ENCODE results near the gene CCNQ.

The CCNQ gene

DNA sequence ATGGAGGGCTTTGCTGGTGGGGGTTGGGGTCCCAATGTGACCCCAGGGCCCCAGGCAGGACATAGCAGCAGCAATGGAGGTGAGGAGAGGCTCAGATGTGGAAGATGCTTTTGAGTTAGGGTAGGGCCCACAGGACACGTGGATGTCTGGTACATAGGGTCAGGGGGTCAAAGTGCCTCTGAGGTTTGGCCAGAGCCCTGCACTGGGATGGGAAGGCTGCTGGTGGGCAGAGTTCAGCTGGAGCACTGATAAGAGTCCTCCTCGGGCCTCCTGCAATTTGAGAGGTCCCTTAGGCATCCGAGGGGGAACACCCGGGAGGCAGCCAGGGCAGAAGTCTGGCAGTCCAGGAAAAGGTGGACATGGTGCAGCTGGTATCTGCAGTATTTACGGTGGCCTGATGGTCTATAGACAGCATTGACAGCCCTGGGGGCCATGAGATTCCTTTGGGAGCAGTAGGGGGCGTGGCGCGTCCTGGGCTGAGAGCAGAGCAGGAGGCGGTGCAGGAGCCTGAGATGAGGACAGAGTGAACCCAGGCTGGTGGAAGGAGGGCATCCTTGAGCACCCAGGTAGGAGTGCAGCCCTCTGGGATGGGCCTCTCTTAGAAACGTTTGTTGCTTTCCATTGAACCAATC is 22.6 kb downstream of the CCNQ start:
- DNase-seq (ENCODE audit: low spot score), result no peak

DNA sequence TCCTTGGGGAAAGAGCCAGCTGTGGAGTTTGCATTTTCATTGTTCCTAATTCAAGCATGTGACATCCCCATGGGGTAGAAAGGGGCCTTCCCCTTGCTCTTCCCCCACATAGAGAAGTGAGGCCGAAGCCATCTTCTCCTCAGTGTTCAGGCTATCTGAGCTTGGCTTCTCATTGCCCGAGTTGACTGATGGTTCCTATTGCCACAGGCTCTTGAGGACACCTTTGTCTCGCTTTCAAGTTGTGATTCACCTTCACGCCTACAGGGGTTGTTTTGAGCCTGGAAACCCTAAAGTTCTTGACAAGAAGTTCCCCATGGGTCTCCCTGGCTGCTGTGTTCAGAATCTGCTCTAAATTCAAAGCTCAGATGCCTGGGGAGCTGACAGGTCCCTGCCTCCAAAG is 25.0 kb downstream of the CCNQ start:
- DNase-seq (ENCODE audit: low spot score), result peak; percentile 40

- DNase-seq (ENCODE audit: low spot score), result no peak
Observed at GRCh38 chrX:153572601-153573000, 26.3 kb downstream of the CCNQ start.

DNA sequence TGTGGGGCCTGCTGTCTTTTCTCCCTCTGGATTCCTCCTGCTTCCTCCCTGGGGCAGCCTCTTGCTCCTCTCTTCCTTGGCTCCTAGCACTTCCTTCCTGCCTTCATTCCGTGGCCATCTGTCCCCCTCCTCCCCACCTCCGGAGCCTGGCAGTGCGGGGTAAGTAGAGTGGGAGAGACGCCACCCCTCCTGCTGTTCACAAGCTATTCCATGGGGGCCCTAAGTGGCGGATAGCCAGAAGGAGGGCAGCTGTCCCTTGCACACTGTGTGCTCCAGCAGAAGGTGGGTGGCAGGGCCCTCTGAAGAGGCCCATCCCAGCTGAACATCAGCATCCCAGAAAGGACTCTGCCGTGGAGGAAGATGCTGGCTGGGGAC is 27.4 kb downstream of the CCNQ start:
- DNase-seq (ENCODE audit: low spot score), result no peak

- DNase-seq (ENCODE audit: low spot score), result no peak
Observed at GRCh38 chrX:153569475-153569874, 29.5 kb downstream of the CCNQ start.

GRCh38 chrX:153568451-153569011 is 30.4 kb downstream of the CCNQ start:
- no peak for DNase-seq (ENCODE audit: low spot score)

- no peak for DNase-seq (ENCODE audit: low spot score)
Observed at GRCh38 chrX:153565996-153566580, 32.9 kb downstream of the CCNQ start.

GRCh38 chrX:153564047-153564606 is 34.8 kb downstream of the CCNQ start:
- DNase-seq (ENCODE audit: low spot score), result no peak

GRCh38 chrX:153562546-153562945 is 36.4 kb downstream of the CCNQ start:
- no peak for DNase-seq (ENCODE audit: low spot score)

DNA sequence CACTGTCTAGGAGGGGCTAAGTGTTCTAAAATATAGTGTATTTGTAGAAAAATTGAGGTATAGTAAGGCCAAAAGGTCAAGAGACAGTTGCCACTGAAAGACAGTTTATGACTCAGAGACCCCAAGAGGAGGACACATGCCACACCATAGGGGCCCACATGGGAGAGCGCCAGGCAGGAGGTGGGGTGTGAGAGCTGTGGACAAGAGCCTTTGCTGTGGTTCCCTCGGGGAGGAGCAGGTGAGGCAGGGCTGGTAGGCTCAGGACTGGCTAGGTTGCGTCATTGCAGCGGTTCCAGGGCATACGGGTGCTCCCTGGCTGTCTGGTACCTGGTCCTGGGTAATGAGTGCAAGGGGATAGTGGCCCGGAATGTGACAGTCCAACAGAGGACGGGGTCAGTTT is 37.6 kb downstream of the CCNQ start:
- no peak for DNase-seq (ENCODE audit: low spot score)

GRCh38 chrX:153560466-153560865 is 38.5 kb downstream of the CCNQ start:
- DNase-seq (ENCODE audit: low spot score), result no peak

- no peak for DNase-seq (ENCODE audit: low spot score)
Observed at GRCh38 chrX:153560000-153560399, 38.9 kb downstream of the CCNQ start.

DNA sequence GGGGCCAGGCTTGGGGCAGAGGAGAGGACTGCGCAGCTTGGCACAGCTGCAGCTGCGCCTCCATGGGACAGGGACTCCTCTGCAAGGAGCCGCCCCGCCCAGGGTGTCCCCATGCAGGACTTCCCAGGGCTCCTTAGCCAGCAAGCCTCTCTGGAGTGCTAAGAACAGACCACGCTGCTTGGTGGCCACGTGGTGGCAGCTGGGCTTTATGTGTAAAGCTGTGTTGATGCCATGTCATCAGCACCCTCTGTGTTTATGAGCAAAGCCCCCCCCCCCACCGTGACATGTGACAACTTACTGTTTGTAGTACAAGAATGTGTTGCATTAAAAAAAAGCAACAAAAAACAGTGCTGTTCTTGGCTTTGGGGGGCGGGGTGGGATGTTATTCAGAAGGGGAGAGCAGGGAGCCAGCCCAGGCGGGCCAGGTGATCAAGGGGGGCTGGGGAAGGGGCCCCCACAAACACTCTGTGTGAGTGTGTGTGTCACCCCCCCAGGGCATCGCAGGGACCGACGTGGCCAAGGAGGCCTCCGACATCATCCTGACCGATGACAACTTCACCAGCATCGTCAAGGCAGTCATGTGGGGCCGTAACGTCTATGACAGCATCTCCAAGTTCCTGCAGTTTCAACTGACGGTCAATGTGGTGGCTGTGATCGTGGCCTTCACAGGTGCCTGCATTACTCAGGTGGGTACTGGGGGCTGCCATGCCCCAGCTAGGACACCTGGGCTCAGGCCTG is 41.2 kb downstream of the CCNQ start:
- DNase-seq (ENCODE audit: low spot score), result no peak

GRCh38 chrX:153556767-153557166 is 42.2 kb downstream of the CCNQ start:
- DNase-seq (ENCODE audit: low spot score), result no peak

DNA sequence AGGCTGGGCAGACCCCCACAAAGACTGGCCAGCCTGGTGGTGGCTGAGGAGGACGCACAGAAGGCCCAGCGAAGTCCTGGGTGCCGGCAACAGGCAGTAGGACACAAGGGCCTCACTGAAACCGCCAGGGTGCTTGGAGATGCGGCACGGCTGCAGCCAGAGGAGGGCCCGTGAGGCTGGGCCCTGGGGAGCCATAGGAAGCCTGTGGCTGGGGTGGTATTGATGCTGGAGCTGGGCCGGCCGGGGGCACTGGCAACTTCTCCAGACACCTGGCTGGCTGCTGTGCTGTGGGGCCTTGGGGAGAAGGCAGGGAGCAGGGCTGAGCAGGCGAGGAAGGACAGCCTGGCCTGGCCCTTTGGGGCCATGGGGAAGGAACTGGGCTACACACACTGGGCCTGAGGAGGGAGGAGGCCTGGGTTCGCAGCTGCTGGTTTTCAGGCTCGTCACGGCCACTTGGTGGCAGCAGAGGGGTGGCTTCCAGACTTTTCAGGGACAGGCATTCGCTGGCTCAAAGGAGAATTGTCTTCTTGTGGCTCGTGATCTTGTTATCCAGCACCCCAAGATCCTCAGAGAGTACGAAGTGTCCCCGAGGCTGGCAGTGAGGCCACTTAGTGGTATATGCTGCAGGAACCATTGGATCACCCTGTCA is 44.3 kb downstream of the CCNQ start:
- peak; percentile 50 for DNase-seq (ENCODE audit: low spot score)

DNA sequence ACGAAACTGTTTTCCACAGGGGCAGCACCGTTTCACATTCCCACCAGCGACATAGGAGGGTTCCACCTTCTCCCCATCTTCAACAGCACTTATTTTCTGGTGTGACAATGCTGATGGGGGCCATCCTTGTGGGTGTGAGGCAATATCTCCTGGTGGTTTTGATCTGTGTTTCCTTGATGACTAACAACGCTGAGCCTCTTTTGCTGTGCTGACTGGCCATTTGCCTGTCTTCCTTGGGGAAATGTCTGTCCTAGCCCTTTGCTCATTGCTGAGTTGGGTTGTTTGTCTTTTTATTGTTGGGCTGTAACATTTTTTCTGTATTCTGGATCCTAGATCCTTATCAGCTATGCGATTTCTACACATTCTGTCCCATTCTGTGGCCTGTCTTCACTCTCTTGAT is 47.8 kb downstream of the CCNQ start:
- no peak for DNase-seq (ENCODE audit: low spot score)

DNA sequence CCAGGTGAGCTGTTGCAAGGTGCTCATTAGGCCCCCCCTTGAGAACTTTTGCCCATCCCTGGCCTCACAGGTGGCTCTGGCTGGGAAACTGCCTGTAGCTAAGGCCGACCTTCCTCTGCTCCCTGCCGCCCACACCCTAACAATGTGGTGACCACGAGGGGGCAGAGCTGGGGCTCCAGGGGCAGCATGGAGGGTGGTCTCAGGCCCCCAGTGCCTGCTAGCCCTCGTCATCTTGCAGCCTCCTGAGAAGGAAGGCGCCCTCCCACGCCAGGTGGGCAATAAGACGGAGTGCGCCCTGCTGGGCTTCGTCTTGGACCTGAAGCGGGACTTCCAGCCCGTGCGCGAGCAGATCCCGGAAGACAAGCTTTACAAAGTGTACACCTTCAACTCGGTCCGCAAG is 49.1 kb downstream of the CCNQ start:
- no peak for DNase-seq (ENCODE audit: low spot score)

- no peak for DNase-seq (ENCODE audit: low spot score)
Observed at GRCh38 chrX:153549231-153549630, 49.7 kb downstream of the CCNQ start.

GRCh38 chrX:153547195-153547594 is 51.7 kb downstream of the CCNQ start:
- no peak for DNase-seq (ENCODE audit: low spot score)

- DNase-seq (ENCODE audit: low spot score), result no peak
Observed at GRCh38 chrX:153546386-153546785, 52.6 kb downstream of the CCNQ start.

DNA sequence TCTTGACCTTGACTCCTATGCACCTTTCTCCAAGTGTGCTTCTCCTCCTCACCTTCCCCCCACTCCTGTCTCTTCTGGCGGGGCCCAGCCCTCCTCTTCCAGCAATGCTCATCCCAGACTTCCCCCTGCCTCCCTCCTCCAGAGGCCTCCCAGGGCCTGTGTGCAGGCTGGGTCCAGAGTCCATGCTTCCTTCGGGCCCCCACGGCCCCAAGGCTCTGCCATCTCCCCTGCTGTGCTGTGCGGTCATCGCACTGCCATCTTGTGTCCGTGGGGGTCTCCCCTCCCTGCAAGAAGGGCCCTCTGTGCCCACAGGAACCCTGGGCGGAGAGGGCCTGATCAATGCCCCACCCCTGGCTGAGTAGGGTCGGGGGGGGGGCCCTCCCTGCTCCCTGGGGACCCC is 54.2 kb downstream of the CCNQ start:
- no peak for DNase-seq (ENCODE audit: low spot score)

DNA sequence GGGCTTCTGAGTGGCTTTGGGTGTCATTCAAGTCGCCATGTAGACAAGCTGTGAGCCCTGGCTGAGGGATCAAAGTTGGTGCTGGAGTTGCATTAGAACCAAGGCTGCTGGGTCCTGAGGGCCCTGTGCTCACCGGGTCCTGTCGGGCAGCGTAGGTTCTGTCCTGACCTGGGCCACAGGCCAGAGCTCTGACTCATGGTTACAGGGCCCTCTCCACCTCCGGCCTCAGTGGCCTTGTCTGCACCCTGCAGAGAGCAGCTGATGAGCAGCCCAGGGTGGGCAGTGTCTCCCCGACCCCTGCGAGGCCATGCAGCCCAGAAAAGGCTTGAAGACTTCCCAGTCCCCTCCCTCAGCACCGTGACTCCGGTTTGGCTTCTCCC is 59.0 kb downstream of the CCNQ start:
- DNase-seq (ENCODE audit: low spot score), result no peak

Measured in germinal center (tissue), 1 donor.